Endothelial cell (in vitro differentiated cells): ENCODE data around the gene EML1. TPM values are rescaled to one million over a fixed set of nuclear protein-coding genes. Genes with fewer than 3 reads are reported as not detected.

Source experiments
- DNase-seq: peaks from one replicate; pipeline ENCODE4 v3.0.0; 2021; ENCODE audit warnings: low spot score
- H3K27ac Mint-ChIP-seq: one replicate; pipeline ENCODE4 v1.8.0; 2021; ENCODE audit warnings: mixed read lengths, inconsistent platforms; ENCODE audit not compliant: unreplicated experiment
- H3K27me3 Mint-ChIP-seq: one replicate; pipeline ENCODE4 v1.8.0; 2021; ENCODE audit warnings: mild to moderate bottlenecking, moderate library complexity, mixed read lengths, inconsistent platforms; ENCODE audit not compliant: unreplicated experiment
- H3K36me3 Mint-ChIP-seq: one replicate; pipeline ENCODE4 v1.8.0; 2021; ENCODE audit warnings: mild to moderate bottlenecking, low read depth, mixed read lengths, inconsistent platforms; ENCODE audit not compliant: unreplicated experiment
- H3K4me1 Mint-ChIP-seq: one replicate; pipeline ENCODE4 v1.8.0; 2021; ENCODE audit warnings: mild to moderate bottlenecking, mixed read lengths, inconsistent platforms; ENCODE audit not compliant: unreplicated experiment
- H3K4me3 Mint-ChIP-seq: one replicate; pipeline ENCODE4 v1.8.0; 2021; ENCODE audit warnings: mild to moderate bottlenecking, mixed read lengths, inconsistent platforms; ENCODE audit not compliant: unreplicated experiment
- H3K9me3 Mint-ChIP-seq: one replicate; pipeline ENCODE4 v1.8.0; 2021; ENCODE audit warnings: mixed read lengths, inconsistent platforms; ENCODE audit not compliant: unreplicated experiment
- total RNA-seq: library from RNA; stranded (reverse); fragmentation: NEBNext Ultra II Directional; extraction: Animal tissue kit (Norgen Biotek cat#: 25700); gene quantifications from one replicate; pipeline ENCODE4 v1.2.1, GENCODE V29; 2021; ENCODE audit not compliant: unreplicated experiment
- TF ChIP-seq, protein P1 (sequence below): fragments of 200-600 bp; sonication (generic); IDR thresholded peaks from one replicate; pipeline ENCODE4 v1.5.0; 2021; ENCODE audit warnings: antibody characterized with exemption; ENCODE audit not compliant: unreplicated experiment

Gene EML1
- total RNA-seq, 1 donor from 2014 or later, result 10.0 TPM

DNA sequence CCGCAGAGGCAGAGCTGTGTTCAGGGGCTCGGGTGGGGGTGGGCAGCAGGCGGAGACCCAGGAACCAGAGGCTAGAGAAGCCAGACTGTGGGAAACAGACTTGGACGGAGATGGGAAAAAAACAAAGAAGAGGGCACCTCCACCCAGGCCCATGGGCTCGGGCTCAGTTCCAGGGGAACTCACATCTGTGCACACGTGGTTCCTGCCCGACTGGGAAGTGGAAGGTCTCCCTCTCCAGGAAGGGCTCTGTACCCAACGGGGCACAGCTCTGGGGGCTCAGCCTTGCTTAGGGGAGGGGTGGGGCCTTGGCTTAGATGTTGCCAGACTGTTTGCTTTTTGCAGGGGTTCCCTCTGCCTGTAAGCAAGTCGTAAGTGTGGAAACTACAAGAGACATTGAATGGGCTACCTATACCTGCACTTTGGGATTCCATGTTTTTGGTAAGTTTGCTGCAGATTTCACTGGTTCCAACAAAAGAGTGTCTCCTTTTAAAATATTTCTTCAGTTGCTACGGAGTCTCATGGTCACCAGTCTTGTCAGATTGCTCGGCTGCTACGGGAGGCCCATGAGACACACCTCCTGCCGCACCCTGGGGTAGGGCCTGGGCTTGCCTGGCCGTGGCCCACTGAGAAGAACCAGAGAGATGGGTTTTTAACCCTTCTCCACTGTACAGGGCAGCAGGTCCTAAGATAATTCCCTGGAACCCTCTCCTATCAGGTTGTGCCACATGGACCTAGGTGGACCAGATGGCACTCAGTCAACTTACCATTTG is 144.4 kb downstream of the EML1 start:
- H3K36me3 Mint-ChIP-seq, result no peaks in the 10 kb centered on the region
- TF ChIP-seq, protein P1, sequence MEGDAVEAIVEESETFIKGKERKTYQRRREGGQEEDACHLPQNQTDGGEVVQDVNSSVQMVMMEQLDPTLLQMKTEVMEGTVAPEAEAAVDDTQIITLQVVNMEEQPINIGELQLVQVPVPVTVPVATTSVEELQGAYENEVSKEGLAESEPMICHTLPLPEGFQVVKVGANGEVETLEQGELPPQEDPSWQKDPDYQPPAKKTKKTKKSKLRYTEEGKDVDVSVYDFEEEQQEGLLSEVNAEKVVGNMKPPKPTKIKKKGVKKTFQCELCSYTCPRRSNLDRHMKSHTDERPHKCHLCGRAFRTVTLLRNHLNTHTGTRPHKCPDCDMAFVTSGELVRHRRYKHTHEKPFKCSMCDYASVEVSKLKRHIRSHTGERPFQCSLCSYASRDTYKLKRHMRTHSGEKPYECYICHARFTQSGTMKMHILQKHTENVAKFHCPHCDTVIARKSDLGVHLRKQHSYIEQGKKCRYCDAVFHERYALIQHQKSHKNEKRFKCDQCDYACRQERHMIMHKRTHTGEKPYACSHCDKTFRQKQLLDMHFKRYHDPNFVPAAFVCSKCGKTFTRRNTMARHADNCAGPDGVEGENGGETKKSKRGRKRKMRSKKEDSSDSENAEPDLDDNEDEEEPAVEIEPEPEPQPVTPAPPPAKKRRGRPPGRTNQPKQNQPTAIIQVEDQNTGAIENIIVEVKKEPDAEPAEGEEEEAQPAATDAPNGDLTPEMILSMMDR, result no peak
- DNase-seq, result no peak
- no peaks in the 10 kb centered on the region for H3K9me3 Mint-ChIP-seq
- no peak overlapping the region for H3K4me3 Mint-ChIP-seq
- no peak overlapping the region for H3K27ac Mint-ChIP-seq
- no peaks in the 10 kb centered on the region for H3K27me3 Mint-ChIP-seq
- peaks cover 5% of the 10 kb centered on the region for H3K4me1 Mint-ChIP-seq

DNA sequence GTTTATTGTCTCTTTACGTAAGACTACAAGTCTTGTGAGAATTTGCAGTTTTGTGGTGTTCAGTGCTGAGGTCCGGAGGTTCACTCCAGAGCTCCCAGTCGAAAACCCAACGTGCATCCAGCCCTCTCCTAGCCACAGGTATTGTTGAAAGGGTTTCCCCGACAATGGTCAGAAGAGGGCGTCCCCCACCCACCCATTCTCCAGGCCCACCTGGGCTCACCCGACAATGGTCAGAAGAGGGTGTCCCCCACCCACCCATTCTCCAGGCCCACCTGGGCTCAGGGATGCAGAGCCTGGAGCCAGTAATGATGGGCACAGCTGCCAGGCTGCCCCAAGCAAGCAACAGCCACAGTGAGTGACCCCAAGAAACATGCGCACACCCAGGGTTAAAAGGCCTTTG is 145.2 kb downstream of the EML1 start:
- H3K27me3 Mint-ChIP-seq, result peaks cover 1% of the 10 kb centered on the region
- TF ChIP-seq, protein P1, result no peak

DNA sequence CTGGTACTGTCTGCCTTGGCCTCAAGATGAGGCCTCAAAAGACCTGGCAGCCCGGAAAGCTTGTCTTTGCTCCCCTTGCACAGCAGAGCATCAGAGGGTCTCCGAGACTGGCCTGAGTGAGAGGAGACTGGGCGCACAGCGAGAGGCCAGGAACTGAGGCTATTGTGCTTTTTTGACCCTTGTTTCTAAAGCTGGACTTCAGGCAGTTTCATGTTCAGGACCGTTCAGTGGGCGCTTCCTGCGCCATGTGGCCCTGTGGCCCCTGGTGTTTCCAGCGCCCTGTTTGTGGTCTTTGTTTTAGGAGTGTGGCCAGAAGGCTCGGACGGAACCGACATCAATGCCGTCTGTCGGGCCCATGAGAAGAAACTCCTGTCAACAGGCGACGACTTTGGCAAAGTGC is 145.7 kb downstream of the EML1 start:
- H3K36me3 Mint-ChIP-seq, result peaks cover 4% of the 10 kb centered on the region
- no peak for DNase-seq
- peaks cover 5% of the 10 kb centered on the region for H3K4me1 Mint-ChIP-seq
- no peak overlapping the region for H3K27ac Mint-ChIP-seq
- TF ChIP-seq, protein P1, result no peak
- peaks cover 2% of the 10 kb centered on the region for H3K27me3 Mint-ChIP-seq
- no peak overlapping the region for H3K4me3 Mint-ChIP-seq
- H3K9me3 Mint-ChIP-seq, result no peaks in the 10 kb centered on the region

More for the DNA sequence above, 145.2 kb downstream of the EML1 start:
- Mint-ChIP-seq H3K36me3 (peaks cover 3% of the 10 kb centered on the region), H3K9me3 (no peaks in the 10 kb centered on the region), H3K4me3 (no peak overlapping the region), H3K4me1 (peaks cover 5% of the 10 kb centered on the region), H3K27ac (no peak overlapping the region)
- no peak for DNase-seq

DNA sequence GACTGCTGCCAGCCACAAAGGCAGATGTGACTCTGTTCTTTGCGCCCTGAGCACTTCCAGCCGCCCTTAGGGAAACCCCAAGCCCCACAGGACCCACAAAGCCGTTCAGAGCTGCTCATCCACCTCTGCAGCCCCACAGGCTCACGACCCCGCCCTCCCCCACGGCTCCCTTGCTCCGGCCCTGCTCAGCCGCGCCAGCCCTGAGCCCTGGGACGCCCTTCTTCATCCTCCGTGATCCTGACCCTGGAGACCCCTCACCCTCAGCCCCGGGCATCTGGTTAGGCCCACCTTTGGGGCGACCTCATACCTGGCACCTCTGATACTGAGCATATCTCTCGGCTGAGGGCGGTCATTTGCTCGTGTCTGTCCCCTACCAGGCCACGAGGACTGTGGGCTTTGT is 146.2 kb downstream of the EML1 start:
- H3K27me3 Mint-ChIP-seq, result peaks cover 2% of the 10 kb centered on the region
- peaks cover 5% of the 10 kb centered on the region for H3K4me1 Mint-ChIP-seq
- TF ChIP-seq, protein P1, result no peak
- H3K9me3 Mint-ChIP-seq, result no peaks in the 10 kb centered on the region
- DNase-seq, result no peak
- no peak overlapping the region for H3K27ac Mint-ChIP-seq
- peaks cover 4% of the 10 kb centered on the region for H3K36me3 Mint-ChIP-seq
- H3K4me3 Mint-ChIP-seq, result no peak overlapping the region

DNA sequence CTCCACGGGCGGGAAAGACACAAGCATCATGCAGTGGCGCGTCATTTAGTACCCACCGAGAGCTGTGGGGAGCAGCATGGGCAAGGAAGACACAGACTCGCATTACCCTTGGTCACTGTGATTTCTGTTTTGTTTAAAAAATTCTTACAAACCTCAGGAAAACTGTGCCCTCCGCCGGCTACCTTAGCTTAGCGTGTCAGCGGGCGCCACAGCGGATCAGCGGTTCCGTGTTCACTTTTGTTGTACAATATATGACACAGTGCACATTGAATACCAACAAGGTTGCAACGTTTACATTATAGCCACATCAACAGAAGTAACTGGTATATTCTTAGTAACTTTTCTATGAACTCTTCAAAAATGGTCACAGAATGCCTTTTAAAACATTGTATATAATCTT is 146.9 kb downstream of the EML1 start:
- Mint-ChIP-seq H3K36me3 (peaks cover 4% of the 10 kb centered on the region), H3K27me3 (peaks cover 2% of the 10 kb centered on the region), H3K9me3 (no peaks in the 10 kb centered on the region), H3K4me3 (no peak overlapping the region), H3K4me1 (no peaks in the 10 kb centered on the region), H3K27ac (no peak overlapping the region)
- DNase-seq, result no peak
- TF ChIP-seq, protein P1, result no peak
